Heart right ventricle (tissue), 16 donors: ENCODE measurements around the gene PFKFB2. TPM values are rescaled to one million over a fixed set of nuclear protein-coding genes. Genes with fewer than 3 reads are reported as not detected.

Source experiments
- ATAC-seq, 8 donors: fragments of 200-7000 bp; cut with Tn5 transposase; one replicate each; pipeline ENCODE4 v1.9.1; 2020; ENCODE audit warnings: mild to moderate bottlenecking in 8 of 8, moderate library complexity in 8 of 8, moderate number of reproducible peaks in 1 of 8
- DNase-seq, 2 donors: peaks; one replicate each; pipeline ENCODE4 v3.0.0-alpha.2; 2020
- H3K27ac ChIP-seq, 10 donors: fragments of 200-600 bp; sonication (generic) in 2 of 10; one replicate each; pipeline versions ENCODE4 v1.5.0 to v1.8.0; 2020 to 2022; ENCODE audit warnings: mild to moderate bottlenecking in 3 of 10
- H3K27me3 ChIP-seq, 7 donors: fragments of 200-600 bp; one replicate each; pipeline ENCODE4 v1.8.0; 2021 to 2022; ENCODE audit warnings: mild to moderate bottlenecking in 2 of 7
- H3K36me3 ChIP-seq, 9 donors: fragments of 200-600 bp; sonication (generic) in 1 of 9; one replicate each; pipeline versions ENCODE4 v1.5.0 to v1.8.0; 2020 to 2022; ENCODE audit warnings: mild to moderate bottlenecking in 2 of 9
- H3K4me1 ChIP-seq, 9 donors: fragments of 200-600 bp; sonication (generic) in 1 of 9; one replicate each; pipeline versions ENCODE4 v1.5.0 to v1.8.0; 2020 to 2022; ENCODE audit warnings: mild to moderate bottlenecking in 4 of 9
- H3K4me3 ChIP-seq, 10 donors: fragments of 200-600 bp; sonication (generic) in 2 of 10; one replicate each; pipeline versions ENCODE4 v1.5.0 to v1.8.0; 2020 to 2022; ENCODE audit warnings: mild to moderate bottlenecking in 7 of 10, moderate library complexity in 2 of 10
- H3K9me3 ChIP-seq, 11 donors: fragments of 200-600 bp in 10 of 11; sonication (generic) in 2 of 11; one replicate each; pipeline versions ENCODE4 v1.5.0 to v1.8.0; 2013 to 2022; ENCODE audit warnings: mild to moderate bottlenecking in 2 of 11, control low read depth in 1 of 11, moderate library complexity in 1 of 11
- WGBS, 2 donors: extraction: QIAGEN DNeasy Blood & Tissue Kit; methylation state at CpG; one replicate each; pipeline ENCODE4 v1.1.7; 2013; ENCODE audit warnings: inconsistent platforms in 1 of 2; 5-methylcytosine and 5-hydroxymethylcytosine counted together
- intact Hi-C, 10 donors: fragments of 100-400 bp; cut with DNase I; formaldehyde crosslinking; loops; one replicate each; pipeline versions ENCODE4 v1.11.1 to v1.14.2; 2022
- polyA plus RNA-seq, 2 donors: library from polyadenylated mRNA; stranded (reverse); fragments of 200-250 nt; gene quantifications; one replicate each; pipeline ENCODE4 v1.2.3, GENCODE V29; 2013
- total RNA-seq, 10 donors: library from RNA; stranded (reverse); fragmentation: NEBNext Ultra II Directional in 3 of 10; extraction: Animal tissue kit (Norgen Biotek cat#: 25700) in 3 of 10; gene quantifications; one replicate each; pipeline versions ENCODE4 v1.2.1 to v1.2.4, GENCODE V29; 2021 to 2023
- TF ChIP-seq, protein P1 (sequence below), 9 donors: fragments of 200-600 bp; sonication (generic) in 2 of 9; IDR thresholded peaks; one replicate each; pipeline versions ENCODE4 v1.5.0 to v1.8.0; 2021 to 2022; ENCODE audit warnings: antibody characterized with exemption in 9 of 9, mild to moderate bottlenecking in 5 of 9, moderate library complexity in 1 of 9
- donor health status: Arrhythmogenic right ventricular cardiomyopathy.
- donor health status: ischemic (EF 13 %, LVEDD 7.1; RV severe dilation, severe dysfunction).
- donor health status: healthy with polysubstance abuse.
- donor health status: DM: no; HTN: yes; CAD: no.
- donor health status: DM: no; HTN: no; CAD: no.
- donor health status: ischemic (EF 25% LVEDD 6.9; RV normal size, moderate dysfunction).
- donor health status: ischemic (EF 25% LVEDD 5.7; RV mildly dilated, moderate dysfunction).
- donor health status: healthy.
- donor health status: DM: yes; HTN: yes; CAD: no.
- donor health status: Ischemic cardiomyopathy.
- donor health status: ischemic (EF 35%, LVEDD 5.7; RV mildly dilated, moderate dysfunction).
- donor health status: nonischemic (EF 11% LVEDD 7.7; RV severe dilation, severe dysfunction).
- donor health status: DM: yes; HTN: yes; CAD: no.
- donor health status: PGD.
- donor health status: ischemic (EF 29% LVEDD 5.4; RV normal size, mild dysfunction).
- donor health status: nonischemic (EF 23%, LVEDD 6.1; RV moderate dilation, normal function).

The PFKFB2 gene
- total and polyA plus RNA-seq, 12 donors: 5.2 to 161 (median 69.2) TPM

DNA sequence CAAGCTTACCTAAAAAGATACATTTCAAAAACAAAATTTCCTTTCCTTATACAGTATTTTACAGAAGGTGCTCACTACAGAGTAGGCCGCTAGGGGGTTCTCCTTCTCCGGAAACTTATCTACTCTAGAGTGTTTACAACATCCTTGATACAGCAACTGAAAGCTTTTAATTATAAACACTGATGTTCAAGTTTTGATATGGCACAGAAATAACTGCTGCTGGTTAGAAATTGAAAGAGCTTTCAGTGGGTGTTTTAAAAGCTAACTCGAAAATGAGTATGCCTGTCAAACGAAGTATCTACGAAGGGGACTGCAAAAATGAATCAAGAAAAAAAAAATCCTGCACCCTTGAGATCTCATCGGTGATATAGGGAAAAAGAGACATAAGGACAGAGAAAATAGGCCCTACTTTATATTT is 3.1 kb upstream of the PFKFB2 start:
- Histone ChIP-seq H3K4me3 (peak overlapping the region; percentile 78 to 99 (median 93)), H3K27ac (peak overlapping the region; percentile 78 to 94 (median 92)), H3K9me3 (no peaks in the 10 kb centered on the region), H3K27me3 (no peaks in the 10 kb centered on the region), H3K36me3 (peaks cover 0 to 46% (median 9%) of the 10 kb centered on the region in 9 donors), H3K4me1 (peaks cover 8 to 80% (median 66%) of the 10 kb centered on the region in 9 donors)
- TF ChIP-seq, protein P1, sequence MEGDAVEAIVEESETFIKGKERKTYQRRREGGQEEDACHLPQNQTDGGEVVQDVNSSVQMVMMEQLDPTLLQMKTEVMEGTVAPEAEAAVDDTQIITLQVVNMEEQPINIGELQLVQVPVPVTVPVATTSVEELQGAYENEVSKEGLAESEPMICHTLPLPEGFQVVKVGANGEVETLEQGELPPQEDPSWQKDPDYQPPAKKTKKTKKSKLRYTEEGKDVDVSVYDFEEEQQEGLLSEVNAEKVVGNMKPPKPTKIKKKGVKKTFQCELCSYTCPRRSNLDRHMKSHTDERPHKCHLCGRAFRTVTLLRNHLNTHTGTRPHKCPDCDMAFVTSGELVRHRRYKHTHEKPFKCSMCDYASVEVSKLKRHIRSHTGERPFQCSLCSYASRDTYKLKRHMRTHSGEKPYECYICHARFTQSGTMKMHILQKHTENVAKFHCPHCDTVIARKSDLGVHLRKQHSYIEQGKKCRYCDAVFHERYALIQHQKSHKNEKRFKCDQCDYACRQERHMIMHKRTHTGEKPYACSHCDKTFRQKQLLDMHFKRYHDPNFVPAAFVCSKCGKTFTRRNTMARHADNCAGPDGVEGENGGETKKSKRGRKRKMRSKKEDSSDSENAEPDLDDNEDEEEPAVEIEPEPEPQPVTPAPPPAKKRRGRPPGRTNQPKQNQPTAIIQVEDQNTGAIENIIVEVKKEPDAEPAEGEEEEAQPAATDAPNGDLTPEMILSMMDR (IDR thresholded peaks at IDR 0.05): peak; percentile 63 to 85 (median 77)
- peak in 1 of 2 donors; percentile 54 for DNase-seq
- intact Hi-C loops: loop anchor here in 2 of 10 donors (1.0 to 2.0 kb wide), 2 partner anchors 27 kb away; no protein-coding TSS in a partner anchor
- 0 to 1% methylated on average over 6 of the region's 6 CpGs for WGBS, 2 donors
- peak in 6 of 8 donors; percentile 25 to 66 (median 46) for ATAC-seq

DNA sequence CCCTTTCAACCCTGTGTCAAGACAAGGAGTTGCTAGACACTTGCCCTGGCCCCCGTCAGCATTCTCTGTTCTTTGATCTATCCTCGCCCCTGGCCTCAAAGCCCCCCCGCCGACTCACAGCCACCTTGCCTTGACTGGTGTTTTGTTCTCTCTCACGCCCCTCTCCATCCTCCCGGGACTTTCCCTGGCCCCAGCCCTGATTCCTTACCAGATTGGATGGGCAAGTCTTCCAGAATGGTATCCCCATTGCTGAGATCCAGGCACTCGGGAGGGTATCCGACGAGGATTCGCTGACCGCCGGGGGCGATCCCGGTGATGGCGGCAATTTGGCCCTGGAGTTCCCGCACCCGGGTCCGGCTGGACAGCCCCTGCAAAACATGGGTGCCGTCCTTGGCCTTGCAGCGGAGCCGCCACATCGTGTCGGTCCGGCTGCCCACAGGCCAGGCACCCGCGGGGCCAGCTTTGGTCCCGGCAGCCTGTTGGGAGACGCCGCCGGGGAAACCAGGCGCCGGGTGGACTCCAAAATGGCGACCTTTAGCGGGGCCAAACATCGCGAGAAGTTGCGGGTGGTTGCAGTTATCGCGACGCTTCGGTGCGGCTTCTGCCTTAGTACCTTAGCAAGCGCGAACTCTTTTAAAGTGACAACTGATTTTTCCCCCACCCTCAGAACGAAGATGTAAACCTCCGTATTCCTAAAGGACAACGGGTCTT is 2.4 kb upstream of the PFKFB2 start:
- H3K27me3 ChIP-seq: no peaks in the 10 kb centered on the region
- ATAC-seq: peak; percentile 64 to 83 (median 76)
- H3K36me3 ChIP-seq: peaks cover 0 to 40% (median 9%) of the 10 kb centered on the region in 9 donors
- WGBS, 2 donors: 0 to 2% methylated on average over 47 of the region's 47 CpGs
- intact Hi-C loops: loop anchor here in 2 of 10 donors (1.0 to 2.0 kb wide), 2 partner anchors 26 to 27 kb away; no protein-coding TSS in a partner anchor
- TF ChIP-seq, protein P1 (IDR thresholded peaks at IDR 0.05): no peak
- peak; percentile 91 to 94 for DNase-seq
- H3K4me1 ChIP-seq: peaks cover 8 to 79% (median 60%) of the 10 kb centered on the region in 9 donors
- H3K27ac ChIP-seq: peak overlapping the region; percentile 78 to 94 (median 92)
- no peaks in the 10 kb centered on the region for H3K9me3 ChIP-seq
- H3K4me3 ChIP-seq: peak overlapping the region; percentile 78 to 99 (median 93)

DNA sequence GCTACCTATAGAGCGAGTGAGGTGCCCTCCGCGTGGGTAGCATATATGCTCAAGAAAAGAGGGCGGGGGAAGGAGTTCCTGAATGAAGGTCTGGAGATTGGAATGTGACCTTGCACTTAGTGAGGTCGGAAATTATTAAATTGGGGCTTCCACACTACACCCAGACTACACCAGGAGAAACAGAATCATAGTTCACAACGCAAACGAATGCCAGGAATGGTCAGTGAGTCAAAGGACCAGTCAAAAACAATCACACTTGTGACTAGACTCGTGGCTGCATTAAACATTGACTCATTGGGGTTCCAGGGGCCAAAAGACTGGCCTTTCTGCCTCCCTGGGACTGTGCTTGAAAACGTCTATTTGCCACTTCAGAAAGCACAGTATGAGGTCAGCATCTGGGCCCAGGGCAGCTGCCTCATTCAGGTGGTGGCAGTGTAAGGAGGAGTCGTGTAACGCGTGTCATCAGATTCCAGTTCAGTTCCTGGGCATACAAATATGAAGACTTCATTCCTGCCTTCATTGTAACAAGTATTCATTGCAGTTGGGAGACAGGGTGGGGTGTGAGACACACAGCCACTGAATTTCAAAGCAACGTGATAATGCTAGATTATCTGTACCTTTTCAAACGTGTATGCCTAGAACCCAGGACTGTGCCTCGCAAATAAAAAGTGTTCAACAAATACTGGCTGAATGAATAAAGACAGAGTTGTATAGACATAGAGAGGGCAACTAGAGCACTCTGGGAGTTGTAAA is 1.7 kb upstream of the PFKFB2 start, which contains the start of gene YOD1:
TSS of gene YOD1 (minus strand) at position 18 of the 753 bp plus-strand sequence. CDS start 178 bp downstream, outside the sequence.
- TF ChIP-seq, protein P1 (IDR thresholded peaks at IDR 0.05): no peak
- 49 to 61% methylated on average over 15 of the region's 15 CpGs for WGBS, 2 donors
- Histone ChIP-seq H3K36me3 (peaks cover 0 to 32% (median 9%) of the 10 kb centered on the region in 9 donors), H3K27ac (peak within 1 kb of the TSS; percentile 78 to 94 (median 92)), H3K9me3 (no peaks in the 10 kb centered on the region), H3K4me1 (peaks cover 8 to 76% (median 59%) of the 10 kb centered on the region in 9 donors), H3K4me3 (peak within 1 kb of the TSS; percentile 78 to 99 (median 93)), H3K27me3 (no peaks in the 10 kb centered on the region)
- no peak for DNase-seq
- intact Hi-C loops: loop anchor here in 1 of 10 donors (2.0 kb wide), 1 partner anchor 25 kb away; no protein-coding TSS in a partner anchor
- ATAC-seq: peak in 1 of 8 donors; percentile 1

DNA sequence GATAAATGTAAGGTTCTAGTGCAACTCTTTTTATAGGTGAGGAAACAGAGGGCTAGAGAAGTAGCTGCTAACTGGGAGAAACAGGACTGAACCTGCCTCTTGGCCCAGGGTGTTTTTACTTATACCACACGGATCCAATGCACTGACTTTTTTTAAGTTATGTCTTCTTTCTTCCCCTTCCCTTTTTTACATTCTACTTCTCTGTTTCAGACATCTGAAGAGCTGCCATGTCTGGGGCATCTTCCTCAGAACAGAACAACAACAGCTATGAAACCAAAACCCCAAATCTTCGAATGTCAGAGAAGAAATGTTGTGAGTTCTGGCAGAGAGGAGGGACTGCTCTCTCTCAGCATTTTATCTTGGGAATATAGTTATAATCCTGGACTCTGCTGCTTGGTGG is 1.4 kb downstream of the PFKFB2 start:
- H3K36me3 ChIP-seq: peaks cover 0 to 12% (median 0%) of the 10 kb centered on the region in 9 donors
- peak overlapping the region in 6 of 10 donors; percentile 3 to 77 (median 30) for H3K4me3 ChIP-seq
- H3K9me3 ChIP-seq: no peaks in the 10 kb centered on the region
- H3K4me1 ChIP-seq: peaks cover 6 to 75% (median 36%) of the 10 kb centered on the region in 9 donors
- DNase-seq (no peak), ATAC-seq (no peak)
- TF ChIP-seq, protein P1 (IDR thresholded peaks at IDR 0.05): no peak
- H3K27me3 ChIP-seq: no peaks in the 10 kb centered on the region
- peak overlapping the region in 8 of 10 donors; percentile 86 to 94 (median 93) for H3K27ac ChIP-seq
- intact Hi-C loops: no loop called here
- WGBS, 2 donors: 47 to 60% methylated on average over 2 of the region's 2 CpGs
